HCT116 (cell line): ENCODE data around the gene CADPS. TPM values are rescaled to one million over a fixed set of nuclear protein-coding genes. Genes with fewer than 3 reads are reported as not detected.

Source experiments
- ATAC-seq: fragments of 200-7000 bp; cut with Tn5 transposase; 2 replicates; pipeline ENCODE4 v1.9.1; 2020; ENCODE audit warnings: mild to moderate bottlenecking, moderate library complexity
- BruUV-seq: library from RNA; stranded (reverse); fragments of 400-500 nt; replicated peaks from 2 replicates; lab custom pipeline; 2021; lab: Mats Ljungman, UMichigan
- CTCF ChIA-PET: fragments of 300-600 bp; sonication (Branson Sonifier 250); formaldehyde crosslinking; loops from one replicate; lab custom pipeline; 2021; ENCODE audit warnings: antibody characterized with exemption; lab: Charles Lee
- POLR2A ChIA-PET: fragments of 300-600, 350-600 bp; sonication (Branson Sonifier 250); formaldehyde crosslinking; loops from one replicate; lab custom pipeline; 2021; ENCODE audit warnings: antibody characterized with exemption; lab: Charles Lee
- RAD21 ChIA-PET, 2 experiments: fragments of 300-600 bp; sonication (Branson Sonifier 250); formaldehyde crosslinking; loops; one replicate each; lab custom pipeline; 2023; ENCODE audit warnings: low total read pairs in 2 of 2; ENCODE audit not compliant: uncharacterized antibody in 2 of 2, unreplicated experiment in 2 of 2, low non-redundant PET in 1 of 2; lab: Charles Lee
- DNase-seq: peaks from one replicate; pipeline ENCODE4 v3.0.0-alpha.2; 2010; ENCODE audit warnings: low read depth, low spot score
- H2AFZ ChIP-seq: fragments of 200-600 bp; shearing (Covaris generic), sonication (generic); 2 replicates; pipeline ENCODE4 v1.6.1; 2017; ENCODE audit warnings: low read depth, mixed run types, mixed read lengths, antibody characterized with exemption, low read length; ENCODE audit not compliant: poor library complexity, severe bottlenecking
- H3K27ac ChIP-seq: 2 replicates; pipeline ENCODE4 v1.5.1; 2012; ENCODE audit warnings: low read depth, low read length
- H3K27me3 ChIP-seq: fragments of 200-600 bp; sonication (generic); 2 replicates; pipeline ENCODE4 v1.6.1; 2016; ENCODE audit warnings: mixed run types, low read length, mixed read lengths; ENCODE audit not compliant: insufficient read depth
- H3K36me3 ChIP-seq, 2 experiments: fragments of 200-500 bp in 1 of 2; fragments of 200-600 bp in 1 of 2; sonication (Bioruptor generic) in 1 of 2; sonication (generic) in 1 of 2; 2 replicates each; pipeline versions ENCODE4 v1.5.1 to v1.6.1; 2014 to 2016; ENCODE audit warnings: low read length in 2 of 2, inconsistent platforms in 1 of 2, mixed read lengths in 1 of 2, mixed run types in 1 of 2; ENCODE audit not compliant: insufficient read depth in 2 of 2, control insufficient read depth in 1 of 2
- H3K4me1 ChIP-seq, 2 experiments: fragments of 200-600 bp in 1 of 2; sonication (generic) in 1 of 2; 2 replicates each; pipeline versions ENCODE4 v1.5.1 to v1.6.1; 2012 to 2017; ENCODE audit warnings: low read length in 2 of 2, inconsistent platforms in 1 of 2, mild to moderate bottlenecking in 1 of 2, mixed read lengths in 1 of 2, mixed run types in 1 of 2, moderate library complexity in 1 of 2; ENCODE audit not compliant: insufficient read depth in 2 of 2, control insufficient read depth in 1 of 2
- H3K4me2 ChIP-seq: fragments of 200-600 bp; sonication (generic); 2 replicates; pipeline ENCODE4 v1.6.1; 2017; ENCODE audit warnings: mixed run types, low read length, mixed read lengths
- H3K4me3 ChIP-seq, 2 experiments: fragments of 200-600 bp in 1 of 2; sonication (generic) in 1 of 2; replicated peaks in 1 of 2; 2 replicates each; pipeline ENCODE4 v1.5.1; 2011 to 2016; ENCODE audit warnings: low read length in 2 of 2, control low read depth in 1 of 2, low read depth in 1 of 2, mild to moderate bottlenecking in 1 of 2, mixed read lengths in 1 of 2, mixed run types in 1 of 2
- H3K79me2 ChIP-seq: fragments of 200-600 bp; sonication (generic); 2 replicates; pipeline ENCODE4 v1.6.1; 2017; ENCODE audit warnings: mild to moderate bottlenecking, mixed run types, low read length, moderate library complexity, mixed read lengths; ENCODE audit not compliant: insufficient read depth
- H3K9ac ChIP-seq: fragments of 200-600 bp; sonication (generic); 2 replicates; pipeline ENCODE4 v1.6.1; 2016; ENCODE audit warnings: low read length, mixed read lengths
- H3K9me2 ChIP-seq: fragments of 200-600 bp; sonication (generic), shearing (Covaris generic); 2 replicates; pipeline ENCODE4 v1.6.1; 2017; ENCODE audit warnings: mixed run types, mild to moderate bottlenecking, moderate library complexity; ENCODE audit not compliant: insufficient read depth
- H3K9me3 ChIP-seq, 2 experiments: fragments of 200-500 bp in 1 of 2; fragments of 200-600 bp in 1 of 2; sonication (Bioruptor generic) in 1 of 2; sonication (generic) in 1 of 2; 2 replicates each; pipeline ENCODE4 v1.6.1; 2014 to 2017; ENCODE audit warnings: low read length in 2 of 2, mixed read lengths in 2 of 2, inconsistent platforms in 1 of 2, low read depth in 1 of 2, mild to moderate bottlenecking in 1 of 2, mixed run types in 1 of 2, moderate library complexity in 1 of 2; ENCODE audit not compliant: control insufficient read depth in 1 of 2, insufficient read depth in 1 of 2
- H4K20me1 ChIP-seq: fragments of 200-600 bp; sonication (generic), shearing (Covaris generic); 2 replicates; pipeline ENCODE4 v1.6.1; 2017; ENCODE audit warnings: mixed run types, mild to moderate bottlenecking, moderate library complexity; ENCODE audit not compliant: insufficient read depth
- CBX3 ChIP-seq: IDR thresholded peaks from 2 replicates; pipeline ENCODE4 v1.6.1; 2012; ENCODE audit warnings: low read depth
- EZH2 ChIP-seq: fragments of 200-600 bp; sonication (generic); IDR thresholded peaks from 2 replicates; pipeline ENCODE4 v1.6.1; 2017; ENCODE audit warnings: antibody characterized with exemption, mixed run types
- EZH2phosphoT487 ChIP-seq: fragments of 200-600 bp; IDR thresholded peaks from 2 replicates; pipeline ENCODE4 v1.6.1; 2018; ENCODE audit warnings: antibody characterized with exemption, borderline replicate concordance
- JUND ChIP-seq: IDR thresholded peaks from 2 replicates; pipeline ENCODE4 v1.6.1; 2012
- SIN3A ChIP-seq: IDR thresholded peaks from 2 replicates; pipeline ENCODE4 v1.6.1; 2012; ENCODE audit warnings: low read depth
- SP1 ChIP-seq: IDR thresholded peaks from 2 replicates; pipeline ENCODE4 v1.6.1; 2012; ENCODE audit warnings: low read depth
- SRF ChIP-seq: IDR thresholded peaks from 2 replicates; pipeline ENCODE4 v1.6.1; 2012; ENCODE audit warnings: low read depth
- ZNF274 ChIP-seq: fragments of 200-500 bp; sonication (Bioruptor generic); IDR thresholded peaks from 2 replicates; pipeline ENCODE4 v1.6.1; 2014; ENCODE audit warnings: mild to moderate bottlenecking, low read depth, low read length, inconsistent platforms
- intact Hi-C: fragments of 100-400 bp; cut with micrococcal nuclease; formaldehyde crosslinking; loops from 2 replicates; pipeline ENCODE4 v1.10.0; 2022
- total RNA-seq: library from RNA; stranded (reverse); gene quantifications from one replicate; pipeline ENCODE4 v1.2.1, GENCODE V29; 2021; ENCODE audit not compliant: unreplicated experiment

Gene CADPS
- total RNA-seq, 1 experiment from 2014 or later = not detected

DNA sequence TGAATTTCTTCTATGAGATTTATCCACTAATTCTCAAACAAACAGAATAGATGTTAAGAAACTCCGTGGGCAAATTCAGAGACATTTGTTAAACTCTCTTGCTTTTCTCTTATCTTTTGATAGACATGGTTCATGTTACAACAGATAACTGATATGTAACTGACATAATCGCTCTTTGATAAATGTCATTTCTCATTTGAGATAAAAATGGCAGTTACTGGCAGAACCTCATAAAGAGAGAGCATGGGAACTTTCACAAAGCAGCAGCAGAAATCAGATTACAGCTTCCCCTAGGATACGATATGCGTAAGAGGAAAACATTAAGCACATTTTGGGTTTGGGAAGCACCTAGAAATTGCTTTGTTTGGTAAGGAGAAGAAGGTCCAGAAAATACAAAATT, 126.1 kb downstream of the CADPS start:
- BruUV-seq = no TSS peak
- no peaks in the 10 kb centered on the region for H3K36me3 ChIP-seq
- no peak overlapping the region for H3K4me3 ChIP-seq
- TF ChIP-seq SIN3A (no peak), EZH2 (no peak), JUND (no peak)
- TF ChIP-seq, all 23 proteins: peak for 0
- DNase-seq = no peak
- no peak for ATAC-seq
- POLR2A ChIA-PET = no interaction called here
- Histone ChIP-seq H3K27me3 (no peaks in the 10 kb centered on the region), H3K27ac (no peak overlapping the region), H3K4me2 (no peak overlapping the region), H3K9me3 (no peaks in the 10 kb centered on the region), H3K4me1 (no peaks in the 10 kb centered on the region), H3K9ac (no peak overlapping the region), H3K9me2 (no peaks in the 10 kb centered on the region), H2AFZ (no peak overlapping the region), H3K79me2 (no peaks in the 10 kb centered on the region), H4K20me1 (no peaks in the 10 kb centered on the region)
- CTCF ChIA-PET = no interaction called here
- RAD21 ChIA-PET = no interaction called here
- intact Hi-C loops = no loop called here

DNA sequence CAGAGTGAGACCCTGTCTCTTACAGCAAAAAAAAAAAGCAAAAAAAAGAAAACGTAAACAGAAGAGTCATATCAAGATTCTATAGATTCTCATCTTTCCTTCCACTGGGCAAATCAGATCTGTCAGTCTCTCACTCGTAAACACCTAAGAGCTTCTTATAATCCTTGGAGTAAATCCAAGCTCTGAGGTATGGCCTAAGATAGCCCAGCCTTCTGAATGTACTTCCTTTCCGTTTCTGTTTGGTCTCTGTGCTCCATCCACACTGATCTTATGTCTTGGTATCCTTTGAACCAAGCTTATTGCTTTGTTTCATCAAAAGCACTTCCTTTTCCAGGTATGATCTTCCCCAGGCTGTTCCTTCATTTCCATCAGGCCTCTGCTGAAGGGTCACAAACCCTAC, 137.8 kb downstream of the CADPS start:
- RAD21 ChIA-PET = no interaction called here
- Histone ChIP-seq H4K20me1 (no peaks in the 10 kb centered on the region), H3K9me2 (no peaks in the 10 kb centered on the region), H3K4me2 (no peak overlapping the region), H3K9me3 (no peaks in the 10 kb centered on the region), H3K4me1 (no peaks in the 10 kb centered on the region), H3K36me3 (no peaks in the 10 kb centered on the region), H3K79me2 (no peaks in the 10 kb centered on the region), H3K27ac (no peak overlapping the region), H3K27me3 (no peaks in the 10 kb centered on the region)
- intact Hi-C loops = no loop called here
- DNase-seq = no peak
- BruUV-seq = no TSS peak
- no peak for TF ChIP-seq SP1
- TF ChIP-seq ZNF274 = no peak
- no peak for TF ChIP-seq EZH2phosphoT487
- TF ChIP-seq SRF = no peak
- TF ChIP-seq SIN3A = no peak
- no peak for TF ChIP-seq CBX3
- TF ChIP-seq, all 23 proteins: peak for 0
- no peak for ATAC-seq
- CTCF ChIA-PET = no interaction called here
- no peak overlapping the region for H3K4me3 ChIP-seq
- H2AFZ ChIP-seq = no peak overlapping the region
- H3K9ac ChIP-seq = no peak overlapping the region
- POLR2A ChIA-PET = no interaction called here
